CD4-positive, alpha-beta T cell treated with Interferon alpha-2 for 1 hour (primary cell): ENCODE results near the gene THEMIS.
A peak's percentile ranks its signal among the peaks of the same experiment; 100 is the strongest.

Experiments used
- DNase-seq, 2 donors: peaks; one replicate each; pipeline ENCODE4 v3.0.0-alpha.2; 2020 to 2022

THEMIS gene

DNA sequence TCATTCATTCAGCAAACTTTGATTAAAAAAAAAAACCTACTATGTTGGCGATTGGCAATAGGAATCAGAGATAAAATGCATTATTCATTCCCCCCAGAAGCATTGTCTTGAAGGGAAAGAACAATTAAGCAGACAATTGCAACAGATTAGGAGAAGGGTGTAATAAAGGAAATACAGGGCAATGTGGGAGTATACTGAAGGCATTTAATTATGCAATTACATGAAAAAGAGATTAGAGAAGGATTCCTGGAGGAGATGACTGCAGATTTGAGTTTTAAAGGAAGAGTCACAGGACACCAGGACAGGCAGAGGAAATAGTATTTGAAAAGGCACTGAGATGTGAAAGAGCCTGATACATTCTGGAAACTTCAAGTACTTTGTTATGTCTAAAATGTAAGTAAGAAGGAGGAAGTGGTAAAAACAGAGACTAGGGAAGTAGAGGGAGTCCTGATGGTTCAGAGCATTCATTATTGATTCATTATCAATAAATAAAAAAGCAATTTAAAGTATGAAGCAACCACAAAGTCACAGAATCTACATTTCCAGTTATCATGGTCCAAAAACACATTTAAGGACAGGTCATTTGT is 43.7 kb downstream of the THEMIS start:
- no peak for DNase-seq

DNA sequence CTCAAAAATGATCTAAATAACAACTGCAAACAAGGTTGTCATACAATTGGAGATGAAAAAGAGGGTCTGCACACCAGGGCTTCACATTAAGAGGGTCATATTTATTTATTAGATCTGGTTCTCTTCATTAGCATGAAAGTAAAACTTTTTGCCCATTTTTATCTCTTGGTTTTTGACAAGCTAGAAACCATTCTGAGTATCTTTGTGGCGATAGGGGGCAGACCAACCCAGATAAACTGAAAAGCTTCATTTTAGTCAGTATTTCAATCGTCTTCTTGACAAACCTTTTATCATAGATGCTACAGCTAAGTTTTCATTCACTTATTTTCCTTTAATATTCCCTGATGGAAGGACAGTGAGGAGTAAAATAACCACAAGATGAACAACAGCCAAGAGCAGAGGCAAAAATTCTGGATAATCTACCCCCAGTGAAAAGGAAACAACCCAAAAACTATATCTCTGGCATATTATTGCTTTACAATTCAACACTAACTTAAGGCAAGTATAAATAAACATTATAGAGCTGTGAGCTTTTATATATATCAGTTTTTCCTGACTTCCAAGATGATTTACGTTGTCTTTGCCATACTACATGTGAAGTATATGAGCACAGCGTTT is 45.2 kb downstream of the THEMIS start:
- DNase-seq: peak; percentile 25 to 69

DNA sequence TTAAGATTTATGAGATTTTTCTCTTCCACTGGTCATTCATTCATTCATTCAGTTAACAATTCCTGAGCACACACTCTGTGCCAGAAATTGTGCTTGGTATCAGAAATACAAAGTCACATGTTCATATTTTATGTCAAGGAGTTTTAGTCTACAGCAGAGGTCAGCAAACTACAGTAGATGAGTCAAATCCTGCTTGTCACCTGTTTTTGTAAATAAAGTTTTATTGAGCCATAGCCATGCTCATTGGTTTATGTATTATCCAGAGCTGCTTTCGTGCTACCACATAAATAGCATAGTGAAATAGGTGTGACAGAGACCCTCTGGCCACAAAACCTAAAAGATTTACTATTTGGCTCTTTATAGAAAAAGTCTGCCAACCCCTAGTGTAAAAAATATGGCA is 46.8 kb downstream of the THEMIS start:
- peak in 1 of 2 donors; percentile 16 for DNase-seq

DNA sequence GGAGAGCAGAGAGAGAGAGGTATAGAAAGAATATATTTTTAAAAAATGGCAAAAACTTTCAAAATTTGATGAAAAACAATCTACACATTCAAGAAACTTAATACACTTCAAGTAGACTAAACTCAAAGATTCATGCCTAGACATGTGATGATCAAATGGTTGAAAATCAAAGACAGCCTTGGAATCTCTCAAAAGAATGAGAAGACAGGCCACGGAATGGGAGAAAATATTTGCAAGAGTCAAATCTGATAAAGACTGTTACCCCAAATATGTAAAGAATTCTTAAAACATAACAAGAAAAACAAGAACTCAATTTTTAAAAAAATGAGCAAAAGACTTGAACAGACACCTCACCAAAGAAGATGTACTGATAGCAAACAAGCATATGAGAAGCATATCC is 49.7 kb downstream of the THEMIS start:
- DNase-seq: no peak

DNA sequence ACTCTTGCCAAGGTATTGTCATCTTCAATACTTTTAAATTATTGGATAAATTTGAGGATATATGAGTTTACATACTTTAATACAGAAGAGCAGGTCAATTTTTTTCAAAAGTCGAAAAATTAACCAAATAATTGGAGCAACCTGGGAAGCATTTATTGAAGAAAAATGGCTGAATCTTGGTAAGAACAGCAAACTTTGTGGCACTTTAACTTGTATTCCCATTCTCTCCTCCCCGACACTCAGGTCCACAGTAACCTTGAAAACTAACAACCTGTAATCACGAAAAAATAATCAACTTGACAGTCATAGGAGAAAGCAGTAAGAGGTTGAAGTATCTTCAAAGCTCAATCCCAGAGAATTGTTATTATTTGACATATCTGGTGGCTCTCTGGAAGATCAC is 55.6 kb downstream of the THEMIS start:
- no peak for DNase-seq

DNA sequence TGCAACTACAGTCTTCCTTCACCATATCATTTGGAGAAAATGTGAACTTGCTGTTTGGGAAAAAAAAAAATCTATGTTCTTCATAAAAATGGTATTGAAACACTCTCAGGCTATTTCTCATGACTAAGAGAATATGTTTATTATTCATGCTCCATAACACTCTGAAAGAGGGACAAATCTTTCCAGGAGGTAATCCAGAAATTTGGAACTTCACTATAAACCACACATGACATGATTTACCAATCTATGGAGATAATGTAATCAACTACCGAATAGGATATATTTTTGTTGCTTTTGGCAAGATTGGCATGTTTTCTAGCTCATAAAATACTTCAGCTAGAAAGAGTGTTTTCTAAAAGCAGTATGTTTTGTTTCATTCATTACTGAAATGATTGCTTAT is 56.3 kb downstream of the THEMIS start:
- DNase-seq: no peak

DNA sequence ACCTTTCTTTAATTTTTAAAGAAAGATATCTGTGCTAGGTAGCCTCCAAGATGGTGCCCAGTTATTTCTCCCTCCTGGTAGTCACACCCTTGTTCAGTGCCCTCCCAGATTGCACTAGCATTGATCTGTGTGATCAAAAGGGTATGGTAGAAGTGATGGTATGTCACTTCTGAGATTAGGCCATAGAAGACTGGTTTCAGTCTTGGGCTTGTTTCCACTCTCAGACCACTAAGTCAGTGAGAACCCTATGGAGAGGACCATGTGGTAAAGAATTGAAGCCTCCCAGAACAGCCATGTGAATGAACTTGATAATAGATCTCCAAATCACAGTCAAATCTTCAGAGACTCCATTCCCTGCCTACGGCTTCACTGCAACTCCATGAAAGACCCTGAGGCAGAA is 57.3 kb downstream of the THEMIS start:
- no peak for DNase-seq

DNA sequence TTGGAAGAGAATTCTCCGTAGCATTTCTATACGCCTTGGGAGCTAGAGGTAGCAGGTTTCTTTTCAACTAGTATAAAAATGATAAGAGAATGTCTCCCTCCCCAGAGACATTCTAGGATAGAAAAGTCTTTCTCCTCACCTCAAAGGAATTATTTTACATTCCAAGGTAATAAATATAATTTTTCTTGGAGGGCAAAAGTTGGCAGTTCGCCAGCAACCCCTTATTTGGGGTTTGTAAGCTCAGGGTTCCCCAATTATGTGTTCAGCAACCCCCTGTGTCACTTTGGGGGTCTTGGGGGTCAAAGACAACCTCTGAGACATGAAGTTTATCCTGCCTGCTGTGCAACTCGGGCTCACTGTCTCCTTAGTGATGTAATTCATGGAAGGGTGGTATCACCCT is 58.3 kb downstream of the THEMIS start:
- no peak for DNase-seq

DNA sequence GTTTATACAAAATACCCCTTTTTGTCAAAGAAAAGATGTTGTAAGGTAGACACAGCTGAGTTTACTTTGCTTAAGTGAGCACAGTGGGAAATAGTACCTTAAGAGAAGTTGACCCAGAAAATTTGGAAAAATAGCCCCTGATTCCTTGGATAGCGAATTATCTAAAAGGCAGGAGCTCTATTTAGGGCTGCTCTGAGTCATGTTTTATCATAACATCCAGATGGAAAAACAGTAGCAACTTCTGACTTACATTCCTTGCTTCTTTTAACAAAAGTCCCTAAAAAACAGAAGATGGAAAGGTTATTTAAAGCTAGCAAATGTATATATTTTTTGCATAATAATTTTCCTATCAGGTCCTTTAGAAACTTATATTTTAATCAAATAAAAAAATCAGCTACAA is 59.0 kb downstream of the THEMIS start:
- DNase-seq: no peak

DNA sequence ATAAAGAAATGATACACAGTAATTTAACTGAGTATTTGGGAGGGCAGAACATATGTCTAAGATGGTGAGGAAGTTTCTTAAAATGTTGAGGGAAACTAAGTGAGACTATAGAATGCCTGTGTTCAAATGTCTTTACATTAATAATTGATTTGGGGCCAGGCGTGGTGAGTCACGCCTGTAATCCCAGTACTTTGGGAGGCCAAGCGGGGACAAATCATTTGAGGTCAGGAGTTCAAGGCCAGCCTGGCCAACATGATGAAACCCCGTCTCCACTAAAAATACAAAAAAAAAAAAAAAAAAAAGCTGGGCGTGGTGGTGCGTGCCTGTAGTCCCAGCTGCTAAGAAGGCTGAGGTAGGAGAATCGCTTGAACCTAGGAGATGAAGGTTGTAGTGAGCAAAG is 66.7 kb downstream of the THEMIS start:
- no peak for DNase-seq

DNA sequence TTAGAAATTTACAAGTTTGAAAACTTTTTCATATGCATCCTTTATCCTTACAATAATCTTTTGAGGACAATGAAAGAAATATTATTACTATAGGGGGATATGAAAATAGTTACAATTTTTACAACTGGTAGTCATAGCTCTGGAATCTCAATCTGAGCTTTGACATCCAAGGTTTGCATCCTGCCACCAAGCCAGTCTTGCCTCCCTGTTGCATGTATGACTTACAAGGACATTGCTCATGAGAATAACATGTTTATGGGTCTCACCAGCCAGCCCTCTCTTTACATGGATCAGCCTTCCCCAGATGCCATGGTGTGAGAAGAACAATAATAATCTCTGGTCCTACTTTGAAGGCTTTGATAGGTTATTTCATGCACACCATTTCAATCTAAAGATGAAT is 67.5 kb downstream of the THEMIS start:
- no peak for DNase-seq

DNA sequence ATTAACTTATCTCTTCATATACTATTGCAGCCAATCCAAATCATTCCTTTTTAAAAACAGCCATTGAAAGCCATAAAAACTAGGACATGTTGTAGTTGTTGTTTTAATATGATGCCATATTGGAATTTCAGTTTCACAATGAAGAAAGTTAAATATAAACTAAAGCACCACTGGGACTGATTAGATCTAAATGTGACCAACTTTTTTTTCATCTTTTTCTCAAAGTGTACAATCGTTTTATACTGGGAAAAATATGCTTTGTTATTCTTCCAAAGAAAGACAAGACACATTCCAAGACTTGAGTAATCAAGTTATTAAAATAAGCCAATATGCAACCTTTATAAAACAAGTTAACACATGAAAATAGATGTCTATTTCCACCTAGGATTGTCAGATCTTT is 68.5 kb downstream of the THEMIS start:
- DNase-seq: no peak

DNA sequence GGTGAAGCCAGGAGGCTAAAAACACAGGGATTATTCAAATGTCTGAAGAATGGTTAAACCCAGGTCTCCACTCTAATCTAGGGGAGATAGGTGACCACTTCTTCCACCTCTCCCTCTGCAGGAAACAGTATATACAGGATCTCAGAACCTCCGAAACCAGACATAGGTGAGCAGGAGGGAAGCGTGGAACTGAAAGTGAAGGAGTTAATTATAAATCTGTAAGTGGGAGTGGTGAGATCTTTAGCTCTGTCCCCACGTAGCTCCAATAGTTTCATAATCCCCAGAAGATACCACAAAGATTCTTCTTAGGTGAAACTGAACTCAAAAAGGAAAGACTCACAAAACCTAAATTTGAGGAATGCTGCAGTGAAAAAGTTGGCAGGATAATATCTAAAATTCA is 76.8 kb downstream of the THEMIS start:
- no peak for DNase-seq

DNA sequence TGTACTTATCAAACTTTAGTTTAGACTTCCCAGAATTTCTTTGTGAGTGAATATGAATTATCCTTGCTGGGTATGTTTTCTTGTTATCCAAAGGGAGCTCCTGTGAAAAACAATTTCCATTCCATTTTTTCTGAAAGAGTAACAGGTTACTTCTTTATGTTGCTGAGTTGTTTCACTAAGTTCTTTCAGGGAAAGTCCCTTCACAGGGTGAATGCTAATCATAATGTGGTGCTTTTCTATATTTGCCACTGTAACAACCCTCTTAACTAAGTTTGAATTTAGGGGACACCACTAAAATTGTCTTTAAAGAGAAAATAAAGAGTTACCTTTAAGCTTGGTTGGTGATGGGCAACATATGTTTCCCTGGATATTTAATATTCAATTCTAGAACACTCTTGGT is 79.4 kb downstream of the THEMIS start:
- no peak for DNase-seq

DNA sequence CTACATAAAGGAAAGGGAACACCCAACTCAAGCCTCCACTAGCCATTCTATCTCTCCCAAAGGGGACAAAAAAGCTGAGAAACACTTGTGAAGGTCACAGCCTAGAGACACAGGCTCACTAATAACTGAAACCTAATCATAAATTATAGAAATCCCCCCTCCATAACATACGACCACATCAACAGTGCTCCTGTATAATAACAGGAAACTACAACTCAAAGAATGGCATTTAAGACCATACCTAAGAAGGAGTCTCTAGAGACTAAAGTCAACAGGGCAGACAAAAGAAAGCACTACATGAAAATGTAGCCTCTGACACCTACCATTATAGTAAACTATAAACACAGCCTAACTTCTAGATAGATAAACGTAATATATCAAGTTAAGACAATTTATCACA is 82.7 kb downstream of the THEMIS start:
- no peak for DNase-seq

DNA sequence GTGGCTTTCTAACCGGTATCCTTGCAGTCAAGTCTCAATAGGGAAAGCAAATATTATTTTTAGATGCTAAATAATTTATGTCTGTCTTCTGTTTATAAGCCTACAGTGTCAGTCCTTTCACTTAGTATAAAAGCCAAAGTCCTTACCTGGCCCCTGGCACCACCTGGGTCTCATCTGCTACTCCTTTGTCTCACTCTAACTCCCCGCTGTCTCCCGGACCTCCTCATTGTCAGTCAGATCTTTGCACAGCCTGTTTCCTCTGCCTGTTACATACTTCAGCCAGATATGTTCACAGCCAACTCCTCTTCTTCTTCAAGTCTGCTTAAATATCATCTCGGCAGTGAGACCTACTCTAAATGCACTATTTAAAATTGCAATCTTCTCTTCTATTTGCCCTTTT is 84.2 kb downstream of the THEMIS start:
- no peak for DNase-seq

DNA sequence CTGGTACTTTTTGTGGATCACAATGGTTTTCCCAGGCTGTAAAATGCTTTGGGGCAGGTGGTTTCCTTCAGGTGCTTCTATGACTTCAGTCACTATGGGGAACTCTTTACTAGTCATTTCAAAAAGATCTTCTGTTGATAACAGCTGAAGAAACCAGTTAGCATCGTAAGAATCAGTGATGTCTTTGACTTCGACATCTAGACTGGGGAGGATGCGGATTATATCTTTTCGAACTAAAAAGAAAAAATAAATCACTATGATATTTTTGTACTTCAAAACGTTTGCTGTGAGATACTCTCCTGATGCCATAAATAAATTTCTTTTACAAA is 87.2 kb downstream of the THEMIS start:
- DNase-seq: peak in 1 of 2 donors; percentile 11

DNA sequence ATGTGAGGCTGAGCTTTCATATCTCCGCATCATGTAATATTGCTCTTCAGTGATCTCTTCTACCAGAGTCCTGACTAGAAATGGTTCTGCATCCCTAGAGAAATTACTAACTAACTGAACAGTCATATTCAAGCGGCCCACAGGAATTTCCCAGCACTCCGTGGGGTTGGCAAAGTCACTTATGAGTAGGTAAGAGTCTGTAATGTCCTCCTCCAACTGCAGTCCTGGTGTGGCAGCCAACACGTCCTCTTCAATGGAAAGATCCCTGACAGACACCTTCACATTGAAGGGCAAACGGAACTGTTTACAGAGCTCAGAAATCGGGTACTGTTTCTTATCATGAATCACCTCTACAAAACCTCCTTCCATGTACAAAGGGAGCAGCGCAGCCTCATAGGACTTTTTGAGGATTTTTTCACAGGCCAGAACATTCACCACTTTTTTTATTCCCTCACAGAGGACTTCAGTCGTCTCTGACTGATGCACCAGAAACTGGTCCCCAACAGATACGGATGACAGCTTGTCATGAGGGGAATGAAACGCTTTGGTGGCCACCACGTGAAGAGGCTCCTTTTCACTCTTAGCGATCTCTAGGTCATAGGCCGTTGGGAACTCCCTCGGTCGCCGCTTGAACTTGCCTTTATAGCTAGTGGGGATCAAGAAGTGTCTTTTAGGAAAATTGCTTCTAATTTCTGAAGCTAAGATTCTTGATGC is 87.7 kb downstream of the THEMIS start:
- no peak for DNase-seq

DNA sequence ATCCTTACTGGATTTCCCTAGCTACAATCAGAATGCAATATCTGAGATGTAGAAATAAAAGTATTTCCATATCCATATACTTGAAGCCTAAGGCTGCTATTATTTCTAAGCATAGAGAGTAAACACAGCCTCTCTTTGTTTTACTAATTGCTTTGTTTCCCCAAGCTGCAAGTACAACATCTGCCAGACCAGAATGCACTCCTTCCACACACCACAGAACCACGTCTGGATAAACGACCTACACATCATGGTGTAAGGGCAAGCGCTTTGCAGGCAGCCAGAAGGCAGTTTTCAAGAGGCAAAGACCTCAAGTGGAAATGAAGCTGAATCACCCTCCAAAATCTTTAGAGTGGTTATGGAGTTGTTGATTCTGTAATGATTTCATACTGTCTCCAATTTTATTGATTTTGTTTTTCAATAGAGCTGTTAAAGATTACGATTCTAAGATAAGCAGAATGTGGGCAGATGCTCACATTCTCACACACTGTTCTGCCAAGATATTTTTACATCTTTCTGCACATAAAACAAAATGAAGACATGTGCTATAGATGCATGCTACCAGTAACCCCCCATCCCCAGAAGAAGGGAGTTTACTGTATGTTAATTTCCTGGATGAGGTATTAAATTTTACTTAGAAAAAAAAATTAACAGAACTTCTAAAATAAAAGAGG is 88.8 kb downstream of the THEMIS start:
- DNase-seq: no peak

DNA sequence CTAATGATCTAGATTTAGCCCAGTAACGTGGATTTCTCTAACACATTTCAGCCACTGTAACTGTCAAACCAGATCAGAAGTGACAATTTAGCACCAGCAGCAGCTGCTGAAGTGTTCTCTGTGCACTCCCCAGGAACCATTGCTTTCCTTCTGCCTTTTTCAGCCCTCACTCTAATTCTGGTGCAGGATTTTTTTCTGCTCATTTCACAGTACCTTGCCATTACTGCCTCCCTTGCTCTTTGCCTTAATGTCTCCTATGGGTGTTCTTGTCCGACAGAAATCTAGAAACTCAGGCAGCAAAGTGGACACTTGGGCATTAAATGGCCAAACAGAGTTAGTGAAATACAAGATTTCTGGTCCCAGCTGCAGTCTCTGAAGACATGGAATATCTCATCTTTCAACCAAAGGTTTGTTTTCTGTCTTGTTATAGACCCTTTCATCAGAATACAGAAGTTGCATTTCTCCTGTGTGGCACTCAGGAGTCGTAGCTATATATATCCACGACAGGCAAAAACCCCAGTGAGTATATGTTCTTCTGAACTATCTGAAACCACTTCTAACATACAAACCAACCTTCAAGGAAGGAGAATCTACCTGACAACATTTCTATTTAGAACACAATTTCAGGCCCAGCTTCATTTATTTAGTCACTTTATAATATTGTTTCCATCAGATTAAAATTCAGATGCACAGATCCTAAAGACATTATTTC is 92.9 kb downstream of the THEMIS start:
- DNase-seq: no peak

DNA sequence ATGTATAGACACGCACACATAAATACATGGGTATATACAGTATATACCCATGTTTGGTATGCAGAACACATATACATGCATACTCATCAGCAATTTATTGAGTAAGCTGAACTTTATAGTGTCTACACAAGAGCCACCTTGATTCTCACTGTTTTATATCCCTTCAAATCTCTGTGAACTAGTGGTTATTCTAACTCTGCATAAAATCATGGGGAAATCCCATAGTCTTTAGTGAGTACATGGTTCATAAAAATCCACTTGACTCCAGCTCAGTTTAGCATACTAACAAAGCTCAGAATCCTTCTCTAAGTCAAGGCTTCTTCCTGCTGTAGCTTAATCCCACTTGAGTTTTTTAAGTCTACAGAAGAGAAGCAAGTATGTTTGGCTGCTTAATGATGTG is 104.1 kb downstream of the THEMIS start:
- DNase-seq: no peak

DNA sequence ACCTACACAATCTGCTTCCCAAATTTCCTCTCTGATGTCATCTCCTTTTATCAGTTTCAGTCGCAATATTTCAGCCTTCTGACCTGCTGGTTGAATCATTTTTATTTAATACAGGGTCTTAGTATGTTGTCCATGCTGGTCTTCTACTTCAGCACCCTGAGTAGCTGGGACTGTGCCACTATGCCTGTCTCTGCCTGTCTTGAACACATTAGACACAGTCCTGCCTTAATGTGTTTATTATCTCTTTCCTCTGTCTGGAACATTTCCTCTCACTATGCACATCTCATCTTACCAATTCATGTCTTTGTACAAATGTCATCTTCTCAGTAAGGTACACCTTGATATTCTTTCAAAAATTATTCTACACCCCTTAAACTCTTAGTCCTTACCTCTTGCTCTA is 106.5 kb downstream of the THEMIS start:
- no peak for DNase-seq

DNA sequence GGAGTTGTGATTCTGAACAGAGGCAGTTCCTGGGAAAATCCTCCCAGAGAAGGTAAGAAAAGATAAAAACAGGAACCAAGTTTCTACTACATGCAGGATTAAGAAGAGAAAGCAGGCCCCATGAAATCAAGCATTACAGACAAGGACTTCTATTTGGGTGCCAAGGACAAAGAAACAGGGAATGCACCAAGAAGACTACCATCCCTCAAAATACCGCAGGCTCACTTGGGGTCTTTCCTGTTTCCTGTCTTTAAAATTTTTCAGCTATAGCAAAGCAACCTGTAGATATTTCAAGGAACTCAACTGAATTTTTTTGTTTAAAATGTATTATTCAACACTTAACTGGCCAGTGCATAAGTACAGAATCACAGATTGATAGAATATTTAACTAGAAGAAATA is 107.5 kb downstream of the THEMIS start:
- DNase-seq: no peak

DNA sequence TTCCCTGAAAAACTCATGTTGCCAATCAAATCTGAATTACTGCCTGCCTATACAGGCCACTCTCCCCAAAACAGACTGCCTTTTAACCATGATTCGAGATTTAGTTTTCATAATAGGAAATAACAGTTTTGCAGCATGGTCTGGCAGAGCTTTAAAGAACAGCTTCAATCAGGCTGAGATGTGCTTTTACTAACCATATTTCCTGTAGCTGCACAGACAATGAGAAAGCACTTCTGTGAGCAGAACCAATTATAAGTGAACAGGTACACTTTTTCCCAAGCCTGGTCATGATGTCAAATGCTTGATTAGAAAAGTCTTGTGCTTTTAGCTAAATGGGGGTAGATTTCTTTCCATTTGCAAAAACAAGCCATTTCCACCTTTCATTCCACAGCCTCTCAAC is 108.2 kb downstream of the THEMIS start:
- DNase-seq: peak in 1 of 2 donors; percentile 29
